IMR-90 (cell line): ENCODE measurements around the gene SRSF10. TPM values are rescaled to one million over a fixed set of nuclear protein-coding genes. Genes with fewer than 3 reads are reported as not detected.
"Not testable (repeated sequence)": the region's sequence is repeated elsewhere in the genome, so short reads cannot be mapped to it uniquely, and the experiment has no call there.

Experiments
- ATAC-seq: fragments of 200-7000 bp; cut with Tn5 transposase; 2 replicates; pipeline ENCODE4 v1.9.1; 2020; ENCODE audit warnings: low read depth, mild to moderate bottlenecking, moderate library complexity
- BruUV-seq: library from RNA; stranded (reverse); fragments of 400-500 nt; replicated peaks from 2 replicates; lab custom pipeline; 2021; lab: Mats Ljungman, UMichigan
- CTCF ChIA-PET: fragments of 300-600 bp; formaldehyde crosslinking; extraction: SDS; loops from one replicate; lab custom pipeline; 2021; ENCODE audit warnings: antibody characterized with exemption; lab: Yijun Ruan, JAX
- POLR2A ChIA-PET: fragments of 300-600 bp; sonication (Branson Sonifier 250); formaldehyde crosslinking; loops from one replicate; lab custom pipeline; 2022; ENCODE audit warnings: antibody characterized with exemption; ENCODE audit not compliant: unreplicated experiment; lab: Charles Lee
- DNase-seq: peaks from one replicate; pipeline ENCODE4 v3.0.0; 2013
- H2AFZ ChIP-seq: replicated peaks from 2 replicates; pipeline ENCODE3; 2013; ENCODE audit warnings: low read length, mild to moderate bottlenecking; ENCODE audit not compliant: poor library complexity
- H2AK5ac ChIP-seq: 2 replicates; pipeline ENCODE4 v1.6.1; 2013; ENCODE audit warnings: low read depth, low read length, inconsistent platforms
- H2AK9ac ChIP-seq: replicated peaks from 2 replicates; pipeline ENCODE3; 2013; ENCODE audit warnings: mild to moderate bottlenecking, low read depth, low read length, moderate library complexity; ENCODE audit not compliant: poor library complexity
- H2BK120ac ChIP-seq: 2 replicates; pipeline ENCODE4 v1.6.1; 2013; ENCODE audit warnings: low read depth, low read length, inconsistent platforms
- H2BK15ac ChIP-seq: 3 replicates; pipeline ENCODE4 v1.6.1; 2013; ENCODE audit warnings: low read depth, low read length, inconsistent platforms
- H2BK20ac ChIP-seq: 2 replicates; pipeline ENCODE4 v1.6.1; 2013; ENCODE audit warnings: low read depth, mild to moderate bottlenecking, inconsistent platforms, low read length, moderate library complexity
- H2BK5ac ChIP-seq: 2 replicates; pipeline ENCODE4 v1.6.1; 2013; ENCODE audit warnings: mild to moderate bottlenecking, low read depth, low read length, inconsistent platforms; ENCODE audit not compliant: poor library complexity, severe bottlenecking
- H3K14ac ChIP-seq: replicated peaks from 2 replicates; pipeline ENCODE4 v1.6.1; 2013; ENCODE audit warnings: low read depth, low read length, inconsistent platforms
- H3K18ac ChIP-seq: 2 replicates; pipeline ENCODE4 v1.6.1; 2013; ENCODE audit warnings: low read depth, low read length, control low read depth
- H3K23ac ChIP-seq: 2 replicates; pipeline ENCODE4 v1.6.1; 2013; ENCODE audit warnings: low read depth, low read length, inconsistent platforms
- H3K27ac ChIP-seq: 2 replicates; pipeline ENCODE4 v1.5.1; 2013; ENCODE audit warnings: mild to moderate bottlenecking, control low read depth, low read length; ENCODE audit not compliant: insufficient read depth
- H3K27me3 ChIP-seq: 2 replicates; pipeline ENCODE4 v1.6.1; 2013; ENCODE audit warnings: low read length; ENCODE audit not compliant: control insufficient read depth, insufficient read depth
- H3K36me3 ChIP-seq: 2 replicates; pipeline ENCODE4 v1.6.1; 2013; ENCODE audit warnings: low read length, mixed read lengths; ENCODE audit not compliant: control insufficient read depth, insufficient read depth
- H3K4ac ChIP-seq: 2 replicates; pipeline ENCODE4 v1.6.1; 2013; ENCODE audit warnings: low read depth, low read length, inconsistent platforms
- H3K4me1 ChIP-seq: 2 replicates; pipeline ENCODE4 v1.6.1; 2013; ENCODE audit warnings: low read length, mixed read lengths; ENCODE audit not compliant: control insufficient read depth, insufficient read depth
- H3K4me2 ChIP-seq: 2 replicates; pipeline ENCODE4 v1.6.1; 2013; ENCODE audit warnings: low read depth, mild to moderate bottlenecking, control low read depth, low read length, moderate library complexity
- H3K4me3 ChIP-seq: 2 replicates; pipeline ENCODE4 v1.5.1; 2013; ENCODE audit warnings: low read depth, mild to moderate bottlenecking, control low read depth, low read length, moderate library complexity; ENCODE audit not compliant: insufficient read depth
- H3K56ac ChIP-seq: 2 replicates; pipeline ENCODE4 v1.6.1; 2013; ENCODE audit warnings: low read length, inconsistent platforms; ENCODE audit not compliant: insufficient read depth; ENCODE audit errors: extremely low read depth
- H3K79me1 ChIP-seq, 2 experiments: 2 replicates each; pipeline ENCODE4 v1.6.1; 2013; ENCODE audit warnings: low read length in 2 of 2, inconsistent platforms in 1 of 2, low read depth in 1 of 2
- H3K9ac ChIP-seq: 2 replicates; pipeline ENCODE4 v1.6.1; 2013; ENCODE audit warnings: low read depth, low read length, control low read depth
- H3K9me1 ChIP-seq: 2 replicates; pipeline ENCODE4 v1.6.1; 2013; ENCODE audit warnings: low read length, inconsistent platforms; ENCODE audit not compliant: insufficient read depth
- H3K9me3 ChIP-seq: 2 replicates; pipeline ENCODE4 v1.6.1; 2013; ENCODE audit warnings: low read length; ENCODE audit not compliant: control insufficient read depth, insufficient read depth
- H4K20me1 ChIP-seq: 2 replicates; pipeline ENCODE4 v1.6.1; 2013; ENCODE audit warnings: low read length, inconsistent platforms; ENCODE audit not compliant: insufficient read depth
- H4K5ac ChIP-seq: 2 replicates; pipeline ENCODE4 v1.6.1; 2013; ENCODE audit warnings: mild to moderate bottlenecking, low read depth, low read length, control low read depth
- H4K8ac ChIP-seq, 2 experiments: 2 replicates each; pipeline ENCODE4 v1.6.1; 2013; ENCODE audit warnings: low read depth in 2 of 2, low read length in 2 of 2, control low read depth in 1 of 2, inconsistent platforms in 1 of 2
- H4K91ac ChIP-seq: 2 replicates; pipeline ENCODE4 v1.6.1; 2013; ENCODE audit warnings: low read depth, low read length, inconsistent platforms; ENCODE audit not compliant: insufficient read depth
- WGBS, 2 experiments: methylation state at CpG; one replicate each; pipeline versions ENCODE4 v1.1.5 to v1.1.7; 2013; ENCODE audit warnings: missing lambda C conversion rate in 2 of 2; ENCODE audit not compliant: insufficient read length in 1 of 2; ENCODE audit errors: extremely low coverage in 2 of 2; 5-methylcytosine and 5-hydroxymethylcytosine counted together
- dilution Hi-C: fragments of 300-500 bp; cut with HindIII; formaldehyde crosslinking; loops from one replicate; pipeline ENCODE4 v1.14.3; 2018; ENCODE audit warnings: low sequenced_read_pairs; ENCODE audit not compliant: unreplicated experiment
- in situ Hi-C: fragments of 300-500 bp; cut with MboI; formaldehyde crosslinking; loops from 3 replicates; pipeline ENCODE4 v1.14.3; 2019; ENCODE audit warnings: low sequenced_read_pairs, inconsistent platforms, mixed read lengths
- intact Hi-C: fragments of 100-400 bp; cut with micrococcal nuclease; formaldehyde crosslinking; loops from 2 replicates; pipeline ENCODE4 v1.10.0; 2022
- polyA plus RNA-seq, 3 experiments: library from polyadenylated mRNA; depleted of rRNA; stranded (reverse); fragments of >200 nt; gene quantifications; 2 replicates each; pipeline ENCODE4 v1.2.3, GENCODE V29; 2012; ENCODE audit warnings: low replicate concordance in 1 of 3
- total RNA-seq: library from RNA; depleted of rRNA; stranded (reverse); fragments of >200 nt; gene quantifications from 2 replicates; pipeline ENCODE4 v1.2.3, GENCODE V29; 2012

The SRSF10 gene
- total and polyA plus RNA-seq, 2 of the 4 experiments (the other 2 are of a cell fraction), result 90.1 to 110 TPM

DNA sequence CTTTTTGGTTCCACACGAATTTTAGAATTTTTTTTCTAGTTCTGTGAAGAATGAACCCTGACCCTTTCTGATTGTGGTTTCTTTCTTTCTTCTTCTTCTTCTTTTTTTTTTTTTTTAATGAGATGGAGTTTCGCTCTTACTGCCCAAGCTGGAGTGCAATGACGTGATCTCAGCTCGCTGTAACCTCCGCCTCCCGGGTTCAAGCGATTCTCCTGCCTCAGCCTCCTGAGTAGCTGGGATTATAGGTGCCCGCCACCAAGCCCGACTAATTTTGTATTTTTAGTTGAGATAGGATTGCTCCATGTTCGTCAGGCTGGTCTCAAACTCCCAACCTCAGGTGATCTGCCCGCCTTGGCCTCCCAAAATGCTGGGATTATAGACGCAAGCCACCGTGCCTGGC lies 11.9 kb upstream of the SRSF10 start:
- in situ Hi-C loops, H3K36me3 ChIP-seq, H2BK20ac ChIP-seq, H3K4me3 ChIP-seq, H3K9me3 ChIP-seq, H2BK120ac ChIP-seq, H4K5ac ChIP-seq, H3K14ac ChIP-seq, H3K23ac ChIP-seq, H4K20me1 ChIP-seq, CTCF ChIA-PET, H3K27me3 ChIP-seq, H2AFZ ChIP-seq, DNase-seq, H3K4me2 ChIP-seq, dilution Hi-C loops, H4K8ac ChIP-seq, H3K4me1 ChIP-seq, H3K18ac ChIP-seq, H2AK9ac ChIP-seq, BruUV-seq, H3K79me1 ChIP-seq, POLR2A ChIA-PET, H3K9me1 ChIP-seq, H3K9ac ChIP-seq, H3K27ac ChIP-seq, intact Hi-C loops, H3K4ac ChIP-seq, H4K91ac ChIP-seq, ATAC-seq, H2AK5ac ChIP-seq, H2BK15ac ChIP-seq, H3K56ac ChIP-seq, H2BK5ac ChIP-seq: not testable (repeated sequence)
- WGBS, 2 experiments, result no CpG with 5 or more reads among the region's 13 CpGs
